ENCODE results near the gene DAPK2.

DAPK2 gene

DNA sequence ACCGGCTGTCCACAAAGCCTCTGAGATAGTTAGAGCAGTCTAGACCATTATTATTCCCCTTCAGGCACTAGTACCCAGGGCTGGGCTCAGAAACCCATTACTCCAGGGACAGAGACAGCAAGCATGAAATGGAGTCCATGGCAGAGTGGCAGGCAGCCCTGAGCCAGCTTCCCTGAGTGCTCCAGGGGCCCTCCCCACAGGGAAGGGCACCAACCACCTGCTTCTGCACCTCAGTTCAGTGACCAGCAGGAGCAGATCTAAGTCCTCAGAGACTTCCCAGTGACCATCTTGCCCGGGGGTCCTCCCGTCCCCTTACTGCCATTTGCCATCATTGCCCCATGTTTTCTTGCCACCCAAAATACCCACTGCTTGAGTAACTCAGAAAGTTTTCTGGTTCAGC is 62.0 kb downstream of the DAPK2 start:
- Histone ChIP-seq H3K4me3 (ENCODE audit: low read length) (no peak overlapping the region), H3K36me3 (replicated peaks; ENCODE audit: insufficient read depth, low read length) (no peaks in the 10 kb centered on the region), H3K27ac (ENCODE audit: low read length) (no peak overlapping the region), H3K27me3 (replicated peaks; ENCODE audit: insufficient read depth, low read length) (no peaks in the 10 kb centered on the region), H3K4me1 (ENCODE audit: low read length) (0 out of 2 replicates have a peak, but pooled peaks cover 6% of the 10 kb centered on the region), H2AFZ (ENCODE audit: low read length) (no peak overlapping the region), H3K79me2 (ENCODE audit: low read length) (no peaks in the 10 kb centered on the region), H3K4me2 (ENCODE audit: low read depth, low read length) (no peak overlapping the region), H3K9me3 (replicated peaks; ENCODE audit: insufficient read depth, low read length) (no peaks in the 10 kb centered on the region), H3K9ac (ENCODE audit: low read length) (no peak overlapping the region), H3F3A (ENCODE audit: insufficient read depth, low read length) (no peaks in the 10 kb centered on the region), H3K9me2 (replicated peaks; ENCODE audit: insufficient read depth, low read length) (no peaks in the 10 kb centered on the region), H4K20me1 (ENCODE audit: insufficient read depth, low read length) (no peaks in the 10 kb centered on the region)
- no peak for DNase-seq
- TF ChIP-seq EZH2 (optimal IDR thresholded peaks at IDR 0.05; ENCODE audit: low read depth, low read length) (no peak), EZH2phosphoT487 (IDR thresholded peaks at IDR 0.05; ENCODE audit: low read length) (no peak)
- TF ChIP-seq, protein P1, sequence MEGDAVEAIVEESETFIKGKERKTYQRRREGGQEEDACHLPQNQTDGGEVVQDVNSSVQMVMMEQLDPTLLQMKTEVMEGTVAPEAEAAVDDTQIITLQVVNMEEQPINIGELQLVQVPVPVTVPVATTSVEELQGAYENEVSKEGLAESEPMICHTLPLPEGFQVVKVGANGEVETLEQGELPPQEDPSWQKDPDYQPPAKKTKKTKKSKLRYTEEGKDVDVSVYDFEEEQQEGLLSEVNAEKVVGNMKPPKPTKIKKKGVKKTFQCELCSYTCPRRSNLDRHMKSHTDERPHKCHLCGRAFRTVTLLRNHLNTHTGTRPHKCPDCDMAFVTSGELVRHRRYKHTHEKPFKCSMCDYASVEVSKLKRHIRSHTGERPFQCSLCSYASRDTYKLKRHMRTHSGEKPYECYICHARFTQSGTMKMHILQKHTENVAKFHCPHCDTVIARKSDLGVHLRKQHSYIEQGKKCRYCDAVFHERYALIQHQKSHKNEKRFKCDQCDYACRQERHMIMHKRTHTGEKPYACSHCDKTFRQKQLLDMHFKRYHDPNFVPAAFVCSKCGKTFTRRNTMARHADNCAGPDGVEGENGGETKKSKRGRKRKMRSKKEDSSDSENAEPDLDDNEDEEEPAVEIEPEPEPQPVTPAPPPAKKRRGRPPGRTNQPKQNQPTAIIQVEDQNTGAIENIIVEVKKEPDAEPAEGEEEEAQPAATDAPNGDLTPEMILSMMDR (IDR thresholded peaks at IDR 0.05; ENCODE audit: low read length) = no peak

DNA sequence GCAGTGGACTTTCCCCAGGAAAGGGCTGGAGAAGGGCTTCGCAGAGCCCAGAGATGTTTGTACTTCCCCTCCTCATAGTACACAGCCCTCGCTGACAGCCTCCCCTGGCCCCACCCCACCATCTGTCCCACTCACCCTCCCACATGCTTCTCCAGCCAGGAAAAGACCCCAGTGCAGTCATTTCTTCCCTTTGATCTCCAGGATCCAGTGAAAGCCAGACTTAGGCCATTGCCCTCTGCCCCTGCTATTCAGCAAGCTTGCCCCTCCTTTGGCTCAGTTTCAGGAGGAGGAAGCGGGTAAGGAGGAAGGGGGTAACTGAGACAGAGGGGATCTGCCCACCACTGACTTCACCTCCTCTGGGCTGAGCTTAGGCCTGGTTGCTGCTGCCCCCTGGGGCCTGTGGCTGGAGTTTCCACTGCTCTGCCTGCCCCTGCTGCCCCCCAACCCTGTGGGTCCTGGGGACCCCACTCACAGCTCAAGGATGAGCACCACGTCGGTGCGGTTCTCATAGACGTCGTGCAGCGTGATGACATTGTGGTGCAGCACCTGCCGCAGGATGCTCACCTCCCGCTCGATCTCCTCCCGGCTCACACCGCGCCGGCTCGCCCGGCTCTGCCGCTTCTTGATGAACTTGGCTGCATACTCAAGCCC is 63.1 kb downstream of the DAPK2 start:
- Histone ChIP-seq H3K4me2 (ENCODE audit: low read depth, low read length) (no peak overlapping the region), H3K9me3 (replicated peaks; ENCODE audit: insufficient read depth, low read length) (no peaks in the 10 kb centered on the region), H3K4me1 (ENCODE audit: low read length) (0 out of 2 replicates have a peak, but pooled peaks cover 6% of the 10 kb centered on the region), H4K20me1 (ENCODE audit: insufficient read depth, low read length) (no peaks in the 10 kb centered on the region), H3K9me2 (replicated peaks; ENCODE audit: insufficient read depth, low read length) (no peaks in the 10 kb centered on the region), H3K79me2 (ENCODE audit: low read length) (no peaks in the 10 kb centered on the region), H3K27ac (ENCODE audit: low read length) (no peak overlapping the region), H2AFZ (ENCODE audit: low read length) (no peak overlapping the region), H3K36me3 (replicated peaks; ENCODE audit: insufficient read depth, low read length) (no peaks in the 10 kb centered on the region), H3F3A (ENCODE audit: insufficient read depth, low read length) (no peaks in the 10 kb centered on the region), H3K9ac (ENCODE audit: low read length) (no peak overlapping the region), H3K27me3 (replicated peaks; ENCODE audit: insufficient read depth, low read length) (no peaks in the 10 kb centered on the region), H3K4me3 (ENCODE audit: low read length) (no peak overlapping the region)
- TF ChIP-seq EZH2 (optimal IDR thresholded peaks at IDR 0.05; ENCODE audit: low read depth, low read length) (no peak), EZH2phosphoT487 (IDR thresholded peaks at IDR 0.05; ENCODE audit: low read length) (no peak)
- TF ChIP-seq, protein P1 (IDR thresholded peaks at IDR 0.05; ENCODE audit: low read length) = no peak
- DNase-seq = no peak

- H3F3A ChIP-seq (ENCODE audit: insufficient read depth, low read length) = no peaks in the 10 kb centered on the region
- H3K9me2 ChIP-seq (replicated peaks; ENCODE audit: insufficient read depth, low read length) = no peaks in the 10 kb centered on the region
- no peak overlapping the region for H3K4me2 ChIP-seq (ENCODE audit: low read depth, low read length)
- 0 out of 2 replicates have a peak, but pooled peaks cover 6% of the 10 kb centered on the region for H3K4me1 ChIP-seq (ENCODE audit: low read length)
- H2AFZ ChIP-seq (ENCODE audit: low read length) = no peak overlapping the region
- H3K27me3 ChIP-seq (replicated peaks; ENCODE audit: insufficient read depth, low read length) = no peaks in the 10 kb centered on the region
- no peak overlapping the region for H3K9ac ChIP-seq (ENCODE audit: low read length)
- H3K9me3 ChIP-seq (replicated peaks; ENCODE audit: insufficient read depth, low read length) = no peaks in the 10 kb centered on the region
- H3K36me3 ChIP-seq (replicated peaks; ENCODE audit: insufficient read depth, low read length) = no peaks in the 10 kb centered on the region
- TF ChIP-seq, protein P1 (IDR thresholded peaks at IDR 0.05; ENCODE audit: low read length) = no peak
- TF ChIP-seq EZH2 (optimal IDR thresholded peaks at IDR 0.05; ENCODE audit: low read depth, low read length) (no peak), EZH2phosphoT487 (IDR thresholded peaks at IDR 0.05; ENCODE audit: low read length) (no peak)
- no peaks in the 10 kb centered on the region for H4K20me1 ChIP-seq (ENCODE audit: insufficient read depth, low read length)
- no peaks in the 10 kb centered on the region for H3K79me2 ChIP-seq (ENCODE audit: low read length)
- no peak overlapping the region for H3K4me3 ChIP-seq (ENCODE audit: low read length)
- H3K27ac ChIP-seq (ENCODE audit: low read length) = no peak overlapping the region
- DNase-seq = no peak
Measured at GRCh38 chr15:63982381-63982854, 63.9 kb downstream of the DAPK2 start.
